ENCODE results near the gene SEC22B.
"Not testable (repeated sequence)": the region's sequence is repeated elsewhere in the genome, so short reads cannot be mapped to it uniquely, and the experiment has no call there.

The SEC22B gene

GRCh38 chr1:120179811-120180690, 3.7 kb upstream of the SEC22B start:
- peak; percentile 46 for ATAC-seq
- peak; percentile 58 for TF ChIP-seq ISL1 (CRISPR knock-in tag; IDR thresholded peaks at IDR 0.05)

DNA sequence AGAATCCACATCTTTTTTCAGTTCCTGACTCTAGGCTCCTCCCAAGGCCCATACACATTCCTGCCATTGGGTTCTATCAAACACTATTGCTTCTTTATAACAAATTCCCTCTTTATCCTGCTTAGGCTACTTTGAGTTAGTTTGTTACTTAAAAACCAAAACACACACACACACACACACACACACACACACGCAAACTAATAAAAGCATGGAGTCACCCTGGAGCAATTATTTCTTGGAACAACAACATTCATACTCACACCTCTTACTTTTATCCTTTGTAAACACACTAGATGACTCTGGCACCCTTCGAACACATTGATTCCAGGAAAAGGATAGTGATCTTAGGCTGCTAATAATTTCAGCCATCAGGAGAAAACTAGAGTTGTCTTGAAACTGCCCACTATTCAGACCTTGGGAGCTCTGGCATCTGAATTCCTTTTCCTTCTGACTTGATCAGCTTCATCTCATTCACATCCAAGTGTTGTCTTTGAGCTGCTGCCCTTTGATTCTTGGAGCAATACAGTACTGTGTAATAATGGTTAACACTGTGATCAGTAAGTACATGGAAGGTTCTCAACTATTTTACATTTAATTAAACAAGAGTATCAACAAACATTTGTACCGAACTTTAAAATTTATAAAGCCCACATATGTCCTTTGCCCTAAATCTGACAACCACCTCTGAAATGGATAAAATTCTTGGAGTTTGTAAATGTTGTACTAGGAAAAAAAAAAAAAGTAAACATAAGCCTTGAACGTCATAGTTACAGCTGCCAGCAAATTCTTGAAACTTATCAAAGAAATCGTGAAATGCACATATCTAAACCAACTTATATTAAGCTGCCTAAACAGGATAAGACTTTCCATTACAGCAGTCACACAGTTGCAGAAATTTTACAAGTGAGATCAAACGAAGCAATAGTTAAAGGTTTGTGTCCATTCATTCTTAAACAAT, 2.8 kb upstream of the SEC22B start:
- ATAC-seq = no peak
- TF ChIP-seq GLIS3 (CRISPR knock-in tag; IDR thresholded peaks at IDR 0.05) = no peak
- TF ChIP-seq TCF4 (CRISPR knock-in tag; IDR thresholded peaks at IDR 0.05; ENCODE audit: borderline replicate concordance) = no peak
- no peak for TF ChIP-seq ZFP3 (CRISPR knock-in tag; IDR thresholded peaks at IDR 0.05)
- TF ChIP-seq ISL1 (CRISPR knock-in tag; IDR thresholded peaks at IDR 0.05) = no peak
- no peak for TF ChIP-seq OSR1 (CRISPR knock-in tag; IDR thresholded peaks at IDR 0.05)
- TF ChIP-seq CSRNP3 (CRISPR knock-in tag; IDR thresholded peaks at IDR 0.05) = no peak
- TF ChIP-seq, protein P1, sequence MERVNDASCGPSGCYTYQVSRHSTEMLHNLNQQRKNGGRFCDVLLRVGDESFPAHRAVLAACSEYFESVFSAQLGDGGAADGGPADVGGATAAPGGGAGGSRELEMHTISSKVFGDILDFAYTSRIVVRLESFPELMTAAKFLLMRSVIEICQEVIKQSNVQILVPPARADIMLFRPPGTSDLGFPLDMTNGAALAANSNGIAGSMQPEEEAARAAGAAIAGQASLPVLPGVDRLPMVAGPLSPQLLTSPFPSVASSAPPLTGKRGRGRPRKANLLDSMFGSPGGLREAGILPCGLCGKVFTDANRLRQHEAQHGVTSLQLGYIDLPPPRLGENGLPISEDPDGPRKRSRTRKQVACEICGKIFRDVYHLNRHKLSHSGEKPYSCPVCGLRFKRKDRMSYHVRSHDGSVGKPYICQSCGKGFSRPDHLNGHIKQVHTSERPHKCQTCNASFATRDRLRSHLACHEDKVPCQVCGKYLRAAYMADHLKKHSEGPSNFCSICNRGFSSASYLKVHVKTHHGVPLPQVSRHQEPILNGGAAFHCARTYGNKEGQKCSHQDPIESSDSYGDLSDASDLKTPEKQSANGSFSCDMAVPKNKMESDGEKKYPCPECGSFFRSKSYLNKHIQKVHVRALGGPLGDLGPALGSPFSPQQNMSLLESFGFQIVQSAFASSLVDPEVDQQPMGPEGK (CRISPR knock-in tag; IDR thresholded peaks at IDR 0.05; ENCODE audit: borderline replicate concordance) = no peak
- no peak for TF ChIP-seq SNAI2 (CRISPR knock-in tag; IDR thresholded peaks at IDR 0.05)
- no peak for TF ChIP-seq ZC3H10 (CRISPR knock-in tag; IDR thresholded peaks at IDR 0.05)
- no peak for TF ChIP-seq ZNF565 (CRISPR knock-in tag; conservative IDR thresholded peaks at IDR 0.05; ENCODE audit: low read depth)

DNA sequence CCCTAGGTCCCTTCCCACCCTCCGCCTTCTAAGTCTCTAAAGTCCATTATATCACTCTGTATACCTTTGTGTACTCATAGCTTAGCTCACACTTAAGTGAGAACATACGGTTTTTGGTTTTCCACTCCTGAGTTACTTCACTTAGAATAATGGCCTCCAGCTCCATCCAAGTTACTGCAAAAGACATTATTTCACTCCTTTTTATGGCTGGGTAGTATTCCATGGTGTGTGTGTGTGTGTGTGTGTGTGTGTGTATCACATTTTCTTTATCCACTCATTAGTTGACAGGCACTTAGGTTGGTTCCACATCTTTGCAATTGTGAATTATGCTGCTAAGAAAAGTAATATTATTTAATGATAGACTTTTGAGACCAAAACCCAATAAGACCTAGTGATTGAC, 1.7 kb upstream of the SEC22B start:
- ATAC-seq = not testable (repeated sequence)

- not testable (repeated sequence) for ATAC-seq
These were observed 632 bp downstream of the SEC22B start for GRCh38 chr1:120175688-120176087.

DNA sequence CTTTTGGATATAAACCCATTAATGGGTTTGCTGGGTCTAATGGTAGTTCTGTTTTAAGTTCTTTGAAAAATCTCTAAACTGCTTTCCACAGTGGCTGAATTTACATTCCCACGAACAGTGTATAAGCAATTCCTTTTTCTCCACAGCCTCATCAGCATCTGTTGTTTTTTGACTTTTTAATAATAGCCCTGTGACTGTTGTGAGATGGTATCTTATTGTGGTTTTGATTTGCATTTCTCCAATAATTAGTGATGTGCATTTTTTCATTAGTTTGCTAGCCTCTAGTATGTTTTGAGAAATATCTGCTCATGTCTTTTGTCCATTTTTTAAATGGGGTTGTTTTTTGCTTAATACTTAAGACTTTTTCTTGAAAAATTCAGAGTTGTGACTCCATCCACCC, 11.6 kb downstream of the SEC22B start:
- ATAC-seq = not testable (repeated sequence)

GRCh38 chr1:120162015-120162414, 14.3 kb downstream of the SEC22B start:
- ATAC-seq = not testable (repeated sequence)

DNA sequence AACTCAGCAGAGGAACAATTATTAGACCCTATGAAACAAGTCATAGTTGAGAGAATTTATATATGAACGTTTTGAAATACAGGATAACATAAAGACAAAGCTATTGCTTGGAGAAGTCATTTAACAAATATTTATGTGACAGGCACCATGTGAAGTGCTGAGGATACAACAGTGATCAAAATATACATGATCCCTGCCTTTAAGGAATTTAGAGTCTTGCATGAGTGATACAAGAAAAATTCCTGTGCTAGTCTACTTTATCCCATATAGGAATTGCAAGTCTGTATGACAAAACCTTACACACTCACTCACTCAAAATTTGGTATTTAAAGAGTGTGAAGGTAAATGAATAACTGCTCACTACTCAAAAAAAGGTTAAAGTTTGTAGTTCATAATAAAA, 17.8 kb downstream of the SEC22B start:
- ATAC-seq = peak; percentile 27; the same call in 1 of the 3 replicates

DNA sequence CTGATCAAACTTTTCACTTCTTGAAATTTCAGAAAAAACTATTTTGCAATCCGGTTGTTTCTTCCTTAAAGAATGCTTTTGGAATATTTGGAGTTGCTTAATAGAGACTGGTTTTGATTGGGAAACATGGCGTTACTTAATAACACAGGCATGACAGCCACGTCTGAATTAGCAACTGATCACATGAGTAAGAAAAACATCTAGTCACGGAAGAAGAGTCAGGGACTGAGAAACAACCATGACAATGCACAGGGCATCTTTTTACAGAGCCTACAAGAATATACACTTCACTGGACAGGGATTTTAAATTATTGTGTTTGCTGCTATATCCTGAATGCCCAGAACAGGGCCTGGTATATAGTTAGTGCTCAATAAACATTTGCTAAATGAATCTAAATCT, 18.2 kb downstream of the SEC22B start:
- ATAC-seq = peak; percentile 32; the same call in 1 of the 3 replicates

DNA sequence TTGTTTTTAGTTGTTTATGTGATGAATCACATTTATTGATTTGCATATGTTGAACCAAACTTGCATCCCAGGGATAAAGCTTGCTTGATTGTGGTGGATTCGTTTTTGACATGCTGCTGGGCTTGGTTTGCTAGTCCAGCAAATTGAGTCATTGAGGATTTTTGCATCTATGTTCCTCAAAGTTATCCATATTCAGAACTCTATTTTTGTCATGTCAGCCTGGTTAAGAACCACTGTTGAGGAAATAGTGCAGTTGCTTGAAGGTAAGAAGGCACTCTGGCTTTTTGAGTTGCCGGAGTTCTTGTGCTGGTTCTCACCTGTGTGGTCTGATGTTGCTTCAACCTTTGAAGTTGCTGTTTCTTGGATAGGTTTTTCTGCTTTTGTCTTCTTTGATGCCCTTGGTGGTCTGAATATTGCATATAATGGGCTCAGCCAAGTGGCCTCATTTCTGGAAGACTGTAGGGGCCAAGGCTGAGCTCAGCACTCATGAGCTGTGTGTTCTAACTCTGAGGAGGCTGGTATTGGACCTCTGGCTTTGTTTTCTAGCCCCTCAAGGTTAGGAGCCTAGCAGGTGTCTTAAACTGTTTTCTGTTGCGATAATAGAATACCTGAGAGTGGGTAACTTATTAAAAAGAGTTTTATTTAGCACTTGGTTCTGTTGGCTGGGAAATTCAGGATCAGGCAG, 26.0 kb downstream of the SEC22B start:
- not testable (repeated sequence) for ATAC-seq

DNA sequence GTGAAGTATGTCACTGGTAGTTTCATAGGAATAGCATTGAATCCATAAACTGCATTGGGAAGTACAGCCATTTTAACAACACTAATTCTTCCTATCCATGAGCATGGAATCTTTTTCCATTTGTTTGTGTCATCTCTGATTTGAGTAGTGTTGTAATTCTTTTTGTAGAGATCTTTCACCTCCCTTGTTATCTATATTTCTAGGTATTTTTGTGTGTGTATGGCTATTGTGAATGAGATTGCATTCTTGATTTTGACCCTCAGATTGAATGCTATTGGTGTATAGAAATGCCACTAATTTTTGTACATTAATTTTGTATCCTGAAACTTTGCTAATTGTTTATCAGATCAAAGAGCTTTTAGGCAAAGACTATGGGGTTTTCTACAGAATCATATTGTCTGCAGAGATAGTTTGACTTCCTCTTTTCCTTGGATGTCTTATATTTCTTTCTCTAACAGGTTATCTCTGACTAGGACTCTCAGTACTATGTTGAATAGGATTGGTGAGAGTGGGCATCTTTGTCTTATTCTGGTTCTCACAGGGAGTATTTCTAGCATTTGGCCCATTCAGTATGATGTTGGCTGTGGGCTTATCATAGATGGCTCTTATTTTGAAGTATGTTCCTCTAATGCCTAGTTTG, 26.8 kb downstream of the SEC22B start:
- not testable (repeated sequence) for ATAC-seq

DNA sequence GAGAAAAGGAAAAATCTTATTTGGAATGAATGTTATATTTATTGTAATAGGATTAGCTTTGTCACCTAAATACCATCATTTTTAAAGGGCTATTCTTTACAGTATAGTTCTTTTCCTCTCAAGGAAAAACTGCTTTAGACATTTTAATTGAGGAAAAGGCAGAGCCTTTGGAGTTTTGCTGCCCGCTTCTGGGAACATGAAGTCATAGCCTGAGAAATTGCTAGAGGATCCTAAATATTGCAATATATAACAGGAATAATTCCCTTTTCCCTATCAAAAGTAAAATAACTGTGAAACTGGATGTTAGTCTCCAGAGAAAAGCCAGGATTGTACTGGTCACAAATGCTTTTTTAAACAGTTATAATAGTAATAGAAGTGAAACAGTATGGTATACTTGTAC, 30.5 kb downstream of the SEC22B start:
- peak; percentile 31 for ATAC-seq

DNA sequence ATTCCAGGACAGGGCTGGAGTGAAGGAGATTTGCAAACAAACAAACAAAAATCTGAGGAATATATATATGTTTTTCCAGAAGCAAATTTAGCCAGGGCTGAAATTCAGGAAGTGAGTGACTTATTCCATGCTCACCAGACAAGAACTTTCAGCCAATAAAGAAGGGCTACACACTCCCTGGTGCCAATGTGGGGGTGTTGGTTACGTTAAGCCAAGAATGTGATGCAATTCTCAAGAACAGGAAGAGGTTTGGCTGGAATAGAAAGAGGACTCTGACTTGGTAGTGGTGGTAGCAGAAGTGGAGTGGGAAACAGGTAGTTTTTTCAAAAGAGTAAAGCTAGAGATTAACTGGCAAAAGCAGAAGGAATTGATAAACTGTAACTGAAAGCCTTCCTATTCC, 31.7 kb downstream of the SEC22B start:
- peak; percentile 46; the same call in 2 of the 3 replicates for ATAC-seq

GRCh38 chr1:120144169-120144568, 32.2 kb downstream of the SEC22B start:
- not testable (repeated sequence) for ATAC-seq

DNA sequence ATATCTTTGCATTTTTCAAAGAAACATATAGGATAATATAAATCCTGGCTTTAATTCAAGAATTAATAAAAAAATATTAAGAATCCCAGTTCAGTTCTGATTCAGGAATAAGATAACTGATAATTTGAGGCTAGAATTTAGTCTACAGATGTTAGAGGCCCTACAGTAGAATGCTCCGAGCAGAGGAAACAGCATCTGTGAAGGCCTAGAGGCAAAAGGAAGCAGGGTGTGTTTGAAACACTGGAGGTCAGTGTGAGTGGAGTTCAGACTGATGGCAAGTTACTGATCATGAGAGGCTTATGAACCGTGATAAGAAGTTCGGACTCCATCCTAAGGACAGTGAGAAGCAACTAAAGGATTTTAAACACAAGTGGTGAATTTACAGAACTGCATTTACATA, 33.0 kb downstream of the SEC22B start:
- peak; percentile 55 for ATAC-seq

- ATAC-seq = peak; percentile 59
These were observed 33.6 kb downstream of the SEC22B start for GRCh38 chr1:120142512-120143263.

All from SK-N-SH treated with all-trans-retinoic acid at 6 μM for 48 hours (cell line).